Neutrophil (primary cell): ENCODE data around the gene ATP4B.
"Not testable (repeated sequence)": the region's sequence is repeated elsewhere in the genome, so short reads cannot be mapped to it uniquely, and the experiment has no call there.

Experiments
- H3K27ac ChIP-seq: fragments of 200-600 bp; sonication (generic); 2 replicates; pipeline ENCODE4 v1.5.1; 2016; ENCODE audit warnings: mild to moderate bottlenecking, moderate library complexity
- H3K27me3 ChIP-seq: fragments of 200-600 bp; sonication (generic); 2 replicates; pipeline ENCODE4 v1.6.0; 2016; ENCODE audit warnings: mild to moderate bottlenecking
- H3K36me3 ChIP-seq: fragments of 200-600 bp; sonication (generic); 2 replicates; pipeline ENCODE4 v1.5.1; 2017
- H3K4me1 ChIP-seq, 2 experiments: fragments of 200-600 bp in 1 of 2; sonication (generic) in 1 of 2; 1 replicate in 1 of 2; 2 replicates in 1 of 2; pipeline versions ENCODE4 v1.5.1 to v1.6.1; 2013 to 2016; ENCODE audit warnings: low read depth in 1 of 2, low read length in 1 of 2, mild to moderate bottlenecking in 1 of 2, moderate library complexity in 1 of 2; ENCODE audit not compliant: control insufficient read depth in 1 of 2, insufficient read depth in 1 of 2
- H3K4me3 ChIP-seq, 2 experiments: fragments of 200-600 bp in 1 of 2; sonication (generic) in 1 of 2; 1 replicate in 1 of 2; 2 replicates in 1 of 2; pipeline ENCODE4 v1.5.1; 2013 to 2016; ENCODE audit warnings: low read depth in 1 of 2, low read length in 1 of 2, mild to moderate bottlenecking in 1 of 2, moderate library complexity in 1 of 2
- H3K9me3 ChIP-seq: fragments of 200-600 bp; sonication (generic); 2 replicates; pipeline ENCODE4 v1.5.1; 2016
- CTCF ChIP-seq: fragments of 200-600 bp; sonication (generic); IDR thresholded peaks from 2 replicates; pipeline ENCODE4 v1.5.1; 2016; ENCODE audit warnings: antibody characterized with exemption

ATP4B gene

DNA sequence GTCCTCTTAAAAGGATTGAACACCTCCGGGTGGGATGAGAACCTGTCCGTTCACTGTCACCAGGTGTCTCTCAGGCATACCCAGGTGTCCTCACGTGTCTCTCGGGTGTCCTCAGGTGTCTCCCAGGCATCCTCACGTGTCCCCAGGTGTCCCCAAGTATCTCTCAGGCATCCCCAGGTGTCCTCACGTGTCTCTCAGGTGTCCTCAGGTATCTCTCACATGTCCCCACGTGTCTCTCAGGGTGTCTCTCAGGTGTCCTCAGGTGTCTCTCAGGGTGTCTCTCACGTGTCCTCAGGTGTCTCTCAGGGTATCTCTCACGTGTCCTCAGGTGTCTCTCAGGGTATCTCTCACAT is 33.8 kb downstream of the ATP4B start:
- H3K4me3 ChIP-seq = no peak overlapping the region
- peaks cover 36% of the 10 kb centered on the region for H3K36me3 ChIP-seq
- H3K4me1 ChIP-seq = no peaks in the 10 kb centered on the region
- H3K9me3 ChIP-seq = no peaks in the 10 kb centered on the region
- no peak for TF ChIP-seq CTCF
- no peak overlapping the region for H3K27ac ChIP-seq
- no peaks in the 10 kb centered on the region for H3K27me3 ChIP-seq

DNA sequence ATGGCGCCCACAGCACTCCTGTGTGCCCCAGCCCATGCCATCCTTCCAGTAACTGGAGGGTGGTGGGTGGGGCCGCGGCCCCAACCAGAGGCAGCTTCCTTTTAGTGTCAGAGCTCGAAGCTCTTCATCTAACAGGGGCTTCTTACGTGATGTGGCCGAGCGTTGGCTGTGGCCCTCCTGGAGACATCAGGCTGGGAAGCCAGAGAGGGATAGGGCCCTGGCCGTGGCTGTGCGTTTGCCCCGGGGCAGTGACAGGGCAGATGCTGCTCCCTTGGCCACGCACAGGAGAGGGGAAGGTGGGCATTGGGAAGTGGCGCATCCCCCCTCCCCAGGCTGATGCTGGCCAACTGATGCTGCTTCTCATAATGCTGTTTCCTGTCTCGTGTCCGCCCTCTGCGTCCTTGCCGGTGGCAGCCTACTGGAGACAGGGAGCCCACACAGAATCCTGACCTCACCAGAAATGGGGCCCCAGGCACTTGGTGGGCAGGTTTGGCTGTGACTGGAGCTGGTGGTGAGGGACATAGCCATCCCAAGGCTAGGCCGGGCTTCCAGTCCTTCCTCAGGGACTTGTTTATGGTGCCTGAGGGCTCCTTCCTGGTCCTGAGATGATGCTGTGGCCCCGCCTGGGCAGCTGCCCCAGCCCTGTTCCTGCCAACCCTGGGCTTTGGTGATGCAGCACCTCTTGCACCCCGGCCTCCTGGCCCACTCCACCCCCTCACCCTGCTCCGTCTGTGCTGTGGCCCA is 34.3 kb downstream of the ATP4B start:
- Histone ChIP-seq H3K9me3 (no peaks in the 10 kb centered on the region), H3K4me1 (no peaks in the 10 kb centered on the region), H3K4me3 (no peak overlapping the region), H3K36me3 (peaks cover 36% of the 10 kb centered on the region), H3K27ac (no peak overlapping the region), H3K27me3 (no peaks in the 10 kb centered on the region)
- TF ChIP-seq CTCF = no peak

DNA sequence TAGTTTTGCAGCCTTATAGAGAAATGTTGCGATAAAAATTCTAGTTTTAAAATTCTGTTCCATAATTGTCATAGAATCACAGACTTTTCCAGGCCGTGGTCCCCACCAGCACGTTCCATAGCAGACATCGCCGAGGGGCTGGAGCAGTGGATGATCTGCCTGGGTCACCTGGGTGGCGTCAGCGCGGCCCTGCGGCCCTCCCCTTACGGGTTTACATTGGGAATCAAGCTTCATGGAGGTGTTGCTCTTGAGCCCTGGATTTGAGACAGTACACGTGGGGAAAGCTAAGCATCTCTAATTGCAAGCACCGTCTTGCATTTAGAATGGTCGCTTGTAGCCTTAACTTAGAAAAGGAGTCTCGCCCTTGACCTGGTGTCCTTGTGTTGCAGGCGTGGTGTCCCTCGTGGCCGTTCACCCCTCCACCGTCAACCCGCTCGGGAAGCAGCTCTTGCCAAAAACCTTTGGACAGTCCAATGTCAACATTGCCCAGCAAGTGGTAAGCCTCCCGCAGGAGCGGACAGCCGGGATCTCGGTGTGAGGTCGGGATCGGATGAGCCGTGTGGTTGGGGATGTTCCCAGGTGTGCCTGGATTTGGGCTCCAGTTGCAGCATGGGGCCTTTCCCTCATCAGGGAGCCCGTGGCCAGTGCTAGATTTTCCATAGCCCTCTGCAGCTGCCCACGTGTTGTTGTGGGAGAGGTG is 35.1 kb downstream of the ATP4B start:
- peaks cover 30% of the 10 kb centered on the region for H3K36me3 ChIP-seq

DNA sequence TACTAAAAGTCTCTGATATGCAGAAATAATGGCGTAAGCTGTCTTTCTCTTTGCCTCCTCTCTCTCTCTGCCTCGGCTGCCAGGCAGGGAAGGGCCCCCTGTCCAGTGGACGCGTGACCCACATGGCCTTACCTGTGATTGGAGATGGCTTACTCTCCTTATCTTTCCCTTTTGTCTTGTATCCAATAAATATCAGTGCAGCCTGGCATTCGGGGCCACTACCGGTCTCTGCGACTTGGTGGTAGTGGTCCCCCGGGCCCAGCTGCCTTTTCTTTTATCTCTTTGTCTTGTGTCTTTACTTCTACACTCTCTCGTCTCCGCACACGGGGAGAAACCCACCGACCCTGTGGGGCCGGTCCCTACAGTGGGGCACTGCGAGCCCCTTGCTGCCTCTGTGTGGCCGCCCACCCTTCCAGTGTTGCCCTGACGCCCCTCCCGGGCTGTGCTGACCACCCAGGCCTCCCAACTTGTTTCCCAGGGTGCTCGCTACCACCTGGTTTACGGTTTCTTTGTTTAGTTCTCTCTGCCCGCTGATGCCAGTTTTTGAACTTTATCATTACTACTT is 35.9 kb downstream of the ATP4B start:
- not testable (repeated sequence) for H3K27ac ChIP-seq, H3K27me3 ChIP-seq, H3K4me3 ChIP-seq, H3K9me3 ChIP-seq
- peaks cover 11% of the 10 kb centered on the region in 2 experiments for H3K4me1 ChIP-seq
- H3K36me3 ChIP-seq = peaks cover 28% of the 10 kb centered on the region

More for the DNA sequence above, 35.1 kb downstream of the ATP4B start:
- no peak overlapping the region for H3K4me3 ChIP-seq
- no peaks in the 10 kb centered on the region for H3K9me3 ChIP-seq
- no peaks in the 10 kb centered on the region for H3K27me3 ChIP-seq
- TF ChIP-seq CTCF = no peak
- H3K4me1 ChIP-seq = peaks cover 2% of the 10 kb centered on the region in 2 experiments
- no peak overlapping the region for H3K27ac ChIP-seq

GRCh38 chr13:113621498-113621897 is 36.5 kb downstream of the ATP4B start:
- not testable (repeated sequence) for H3K27me3 ChIP-seq, H3K4me3 ChIP-seq, H3K27ac ChIP-seq, H3K9me3 ChIP-seq
- peaks cover 16% of the 10 kb centered on the region in 2 experiments for H3K4me1 ChIP-seq
- H3K36me3 ChIP-seq = peaks cover 24% of the 10 kb centered on the region

GRCh38 chr13:113621046-113621445 is 37.0 kb downstream of the ATP4B start:
- Histone ChIP-seq H3K4me3 (no peak overlapping the region), H3K9me3 (no peaks in the 10 kb centered on the region), H3K36me3 (peaks cover 22% of the 10 kb centered on the region), H3K4me1 (peaks cover 21% of the 10 kb centered on the region in 2 experiments), H3K27ac (no peak overlapping the region), H3K27me3 (no peaks in the 10 kb centered on the region)
- TF ChIP-seq CTCF = no peak
